ENCODE measurements around the gene KRT72. TPM values are rescaled to one million over a fixed set of nuclear protein-coding genes. Genes with fewer than 3 reads are reported as not detected.

The KRT72 gene
- total RNA-seq, 1 experiment from 2014 or later: not detected

GRCh38 chr12:52575948-52576347 lies 25.3 kb downstream of the KRT72 start:
- no peak overlapping the region for H3K4ac ChIP-seq (ENCODE audit: low read depth, low read length)
- no peak overlapping the region for H3K4me2 ChIP-seq (ENCODE audit: insufficient read depth, insufficient read length, low read length)
- H2AFZ ChIP-seq (ENCODE audit: low read length): no peak overlapping the region
- H3K23ac ChIP-seq (ENCODE audit: insufficient read length, low read depth, low read length): no peak overlapping the region
- no peaks in the 10 kb centered on the region for H3K79me2 ChIP-seq (ENCODE audit: insufficient read depth, low read length)
- no peaks in the 10 kb centered on the region for H3K23me2 ChIP-seq (ENCODE audit: insufficient read length, low read depth, low read length, poor library complexity, severe bottlenecking)
- Mint-ChIP-seq H3K27me3 (ENCODE audit: low read depth) (peaks cover 12% of the 10 kb centered on the region), H3K27ac (no peak overlapping the region), H3K4me3 (no peak overlapping the region), H3K4me1 (peaks cover 3 to 8% of the 10 kb centered on the region in 2 experiments; a peak in 3 of 4 replicates), H3K36me3 (ENCODE audit: insufficient read depth in 1 of 3, low read depth in 3 of 3) (no peaks in the 10 kb centered on the region), H3K9me3 (no peaks in the 10 kb centered on the region)
- no peak overlapping the region for H4K8ac ChIP-seq (replicated peaks; ENCODE audit: insufficient read length, low read depth, low read length)
- no peak overlapping the region for H2BK15ac ChIP-seq (ENCODE audit: low read depth, low read length)
- no peak overlapping the region for H3K18ac ChIP-seq (ENCODE audit: insufficient read length, low read depth, low read length)
- H3K9me3 ChIP-seq (ENCODE audit: control insufficient read depth, low read depth, low read length): no peaks in the 10 kb centered on the region
- no peak overlapping the region for H3K9ac ChIP-seq (ENCODE audit: extremely low read depth, insufficient read length, low read length)
- no peak overlapping the region for H3K14ac ChIP-seq (ENCODE audit: insufficient read depth, low read length)
- TF ChIP-seq CTCF (conservative IDR thresholded peaks at IDR 0.05): no peak
- H3K4me1 ChIP-seq (ENCODE audit: insufficient read depth, low read length): no peaks in the 10 kb centered on the region
- H2BK5ac ChIP-seq (ENCODE audit: insufficient read length, low read length): no peak overlapping the region
- no peak overlapping the region for H2BK12ac ChIP-seq (ENCODE audit: insufficient read length, low read depth, low read length)
- H4K20me1 ChIP-seq (ENCODE audit: control insufficient read depth, insufficient read depth, insufficient read length): no peaks in the 10 kb centered on the region
- H4K5ac ChIP-seq (ENCODE audit: insufficient read length, low read depth, low read length): no peak overlapping the region
- DNase-seq: no peak
- H2BK120ac ChIP-seq (ENCODE audit: low read depth, low read length, poor library complexity, severe bottlenecking): no peak overlapping the region
- no peak overlapping the region for H3K27ac ChIP-seq (ENCODE audit: insufficient read length, low read depth, low read length)
- H3T11ph ChIP-seq (ENCODE audit: low read length): no peak overlapping the region
- no peak overlapping the region for H3K56ac ChIP-seq (ENCODE audit: insufficient read length, low read depth, low read length)
- H3K79me1 ChIP-seq (ENCODE audit: insufficient read depth, low read depth, low read length, poor library complexity, severe bottlenecking): no peaks in the 10 kb centered on the region
- no peaks in the 10 kb centered on the region for H3K27me3 ChIP-seq (ENCODE audit: insufficient read depth, low read length)
- no peak overlapping the region for H2BK20ac ChIP-seq (ENCODE audit: low read depth, low read length, poor library complexity, severe bottlenecking)
- WGBS (ENCODE audit: extremely low coverage, insufficient read length, low lambda C conversion rate): no CpG with 5 or more reads among the region's 3 CpGs
- no peak overlapping the region for H2AK5ac ChIP-seq (ENCODE audit: insufficient read length, low read length)
- H4K91ac ChIP-seq (ENCODE audit: insufficient read length, low read depth, low read length): no peak overlapping the region

Data from H9 (cell line).